ENCODE data around the gene KCNJ4. TPM values are rescaled to one million over a fixed set of nuclear protein-coding genes. Genes with fewer than 3 reads are reported as not detected.

KCNJ4 gene
- total RNA-seq, 2 experiments from 2014 or later = not detected

DNA sequence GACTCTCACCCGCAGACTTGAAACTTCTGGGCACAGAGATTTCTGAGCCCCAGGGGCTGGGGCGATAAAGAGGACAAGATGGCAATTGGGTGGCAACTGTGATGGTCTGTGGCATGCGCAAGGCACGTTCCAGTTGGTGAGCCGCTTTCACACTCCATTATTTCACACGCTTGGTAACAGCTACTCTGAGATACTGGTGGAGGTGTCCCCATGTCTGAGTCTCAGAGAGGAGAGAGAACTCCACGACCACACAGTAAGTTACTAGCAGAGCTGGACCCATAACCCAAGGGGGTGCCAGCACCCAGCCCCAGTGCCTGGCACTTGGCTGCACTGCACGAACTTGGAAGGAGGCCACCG lies 6.0 kb upstream of the KCNJ4 start:
- Histone ChIP-seq H2AFZ (ENCODE audit: low read length) (0 out of 2 replicates have a peak overlapping the region, but pooled peaks have one; percentile 18), H3K4me1 (ENCODE audit: insufficient read depth, low read length, poor library complexity, severe bottlenecking) (peaks cover 34% of the 10 kb centered on the region), H3K36me3 (ENCODE audit: insufficient read depth, low read length) (no peaks in the 10 kb centered on the region), H3K4me3 (ENCODE audit: low read depth, low read length, poor library complexity, severe bottlenecking) (no peak overlapping the region), H3K9me3 (ENCODE audit: low read length) (no peaks in the 10 kb centered on the region), H4K20me1 (ENCODE audit: insufficient read depth, low read length) (no peaks in the 10 kb centered on the region), H3K27ac (ENCODE audit: low read depth, low read length, poor library complexity, severe bottlenecking) (no peak overlapping the region), H3K9me2 (ENCODE audit: insufficient read depth, low read length) (no peaks in the 10 kb centered on the region), H3K79me2 (ENCODE audit: insufficient read depth, low read depth, low read length) (no peaks in the 10 kb centered on the region), H3K4me2 (ENCODE audit: low read length) (peak overlapping the region; percentile 55)
- no TSS peak for BruUV-seq (replicated peaks)
- DNase-seq (ENCODE audit: low spot score) = no peak
- intact Hi-C loops (cut with micrococcal nuclease; ENCODE audit: unreplicated experiment) = loop anchor here (5.0 kb wide), 2 partner anchors 111 to 409 kb away; partner anchors contain the start of gene DMC1
- TF ChIP-seq, protein P1, sequence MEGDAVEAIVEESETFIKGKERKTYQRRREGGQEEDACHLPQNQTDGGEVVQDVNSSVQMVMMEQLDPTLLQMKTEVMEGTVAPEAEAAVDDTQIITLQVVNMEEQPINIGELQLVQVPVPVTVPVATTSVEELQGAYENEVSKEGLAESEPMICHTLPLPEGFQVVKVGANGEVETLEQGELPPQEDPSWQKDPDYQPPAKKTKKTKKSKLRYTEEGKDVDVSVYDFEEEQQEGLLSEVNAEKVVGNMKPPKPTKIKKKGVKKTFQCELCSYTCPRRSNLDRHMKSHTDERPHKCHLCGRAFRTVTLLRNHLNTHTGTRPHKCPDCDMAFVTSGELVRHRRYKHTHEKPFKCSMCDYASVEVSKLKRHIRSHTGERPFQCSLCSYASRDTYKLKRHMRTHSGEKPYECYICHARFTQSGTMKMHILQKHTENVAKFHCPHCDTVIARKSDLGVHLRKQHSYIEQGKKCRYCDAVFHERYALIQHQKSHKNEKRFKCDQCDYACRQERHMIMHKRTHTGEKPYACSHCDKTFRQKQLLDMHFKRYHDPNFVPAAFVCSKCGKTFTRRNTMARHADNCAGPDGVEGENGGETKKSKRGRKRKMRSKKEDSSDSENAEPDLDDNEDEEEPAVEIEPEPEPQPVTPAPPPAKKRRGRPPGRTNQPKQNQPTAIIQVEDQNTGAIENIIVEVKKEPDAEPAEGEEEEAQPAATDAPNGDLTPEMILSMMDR (conservative IDR thresholded peaks at IDR 0.05; ENCODE audit: low read length) = no peak
- TF ChIP-seq EZH2phosphoT487 (IDR thresholded peaks at IDR 0.05; ENCODE audit: borderline replicate concordance, low read depth, low read length) = no peak
- POLR2A ChIA-PET = no interaction called here
- CTCF ChIA-PET (ENCODE audit: unreplicated experiment) = no interaction called here

DNA sequence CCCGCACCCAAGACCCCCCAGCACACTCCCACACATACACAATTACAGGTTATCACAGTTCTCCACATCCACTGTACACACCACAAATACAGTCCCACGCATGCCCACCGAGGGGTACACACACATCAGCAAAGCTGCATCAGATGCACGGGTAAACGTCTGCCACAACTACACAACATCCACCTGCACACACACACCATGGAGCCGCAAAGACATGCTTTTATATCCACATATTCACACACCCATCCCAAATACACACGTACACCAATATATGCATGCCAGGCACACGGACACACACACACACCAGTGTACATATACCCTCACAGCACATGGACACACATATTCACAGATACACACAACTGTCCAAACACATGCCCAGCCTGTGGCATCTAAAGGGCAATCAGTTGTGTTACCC lies 5.4 kb upstream of the KCNJ4 start:
- BruUV-seq (replicated peaks) = no TSS peak
- no peaks in the 10 kb centered on the region for H3K9me3 ChIP-seq (ENCODE audit: low read length)
- POLR2A ChIA-PET = no interaction called here
- H3K79me2 ChIP-seq (ENCODE audit: insufficient read depth, low read depth, low read length) = no peaks in the 10 kb centered on the region
- peaks cover 28% of the 10 kb centered on the region for H3K4me1 ChIP-seq (ENCODE audit: insufficient read depth, low read length, poor library complexity, severe bottlenecking)
- intact Hi-C loops (cut with micrococcal nuclease; ENCODE audit: unreplicated experiment) = loop anchor here (5.0 kb wide), 2 partner anchors 112 to 408 kb away; partner anchors contain the start of gene DMC1
- TF ChIP-seq, protein P1 (conservative IDR thresholded peaks at IDR 0.05; ENCODE audit: low read length) = no peak
- no peak for TF ChIP-seq EZH2phosphoT487 (IDR thresholded peaks at IDR 0.05; ENCODE audit: borderline replicate concordance, low read depth, low read length)
- no peaks in the 10 kb centered on the region for H3K9me2 ChIP-seq (ENCODE audit: insufficient read depth, low read length)
- H4K20me1 ChIP-seq (ENCODE audit: insufficient read depth, low read length) = no peaks in the 10 kb centered on the region
- no peak overlapping the region for H3K4me2 ChIP-seq (ENCODE audit: low read length)
- H2AFZ ChIP-seq (ENCODE audit: low read length) = no peak overlapping the region
- no peak overlapping the region for H3K4me3 ChIP-seq (ENCODE audit: low read depth, low read length, poor library complexity, severe bottlenecking)
- H3K27ac ChIP-seq (ENCODE audit: low read depth, low read length, poor library complexity, severe bottlenecking) = no peak overlapping the region
- CTCF ChIA-PET (ENCODE audit: unreplicated experiment) = no interaction called here
- no peaks in the 10 kb centered on the region for H3K36me3 ChIP-seq (ENCODE audit: insufficient read depth, low read length)
- DNase-seq (ENCODE audit: low spot score) = no peak

DNA sequence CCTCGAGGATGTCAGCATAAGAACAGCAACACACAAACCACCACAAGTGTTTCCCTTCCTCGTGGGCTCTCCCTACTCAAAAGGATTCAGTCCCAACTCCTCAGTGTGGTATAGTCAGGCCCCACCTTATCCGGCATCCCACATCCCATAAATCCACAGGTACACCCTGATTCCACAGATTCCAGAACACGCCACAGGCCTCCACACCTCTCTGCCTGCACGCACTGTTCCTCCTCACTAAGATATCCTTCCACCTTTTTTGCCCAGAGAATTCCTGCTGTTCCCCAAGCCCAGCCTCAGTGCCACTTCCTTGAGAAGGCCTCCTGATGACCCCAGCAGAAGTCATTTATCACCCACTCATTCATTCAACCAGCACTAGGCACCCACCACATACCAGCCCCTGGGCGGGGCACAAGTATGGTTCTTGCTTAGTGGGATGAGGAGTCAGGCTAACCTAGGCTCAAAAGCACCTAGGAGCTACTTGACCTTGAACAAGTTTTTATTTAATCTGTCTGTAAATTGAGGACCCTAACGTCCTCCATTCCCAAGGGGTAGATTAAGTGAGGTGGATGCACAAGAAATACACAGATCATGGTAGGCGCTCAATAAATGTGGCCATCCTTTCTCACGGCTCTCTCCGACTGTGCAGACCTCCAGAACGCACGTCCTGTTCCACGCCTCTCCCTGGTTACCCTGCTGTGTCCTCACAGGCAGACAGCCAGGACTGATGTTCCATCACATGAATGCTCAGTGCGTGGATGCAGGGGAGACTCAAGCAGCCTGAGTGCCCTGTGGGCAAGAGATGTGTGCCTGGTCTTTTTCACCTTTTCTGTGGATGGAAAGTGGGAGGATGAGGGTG lies 2.1 kb upstream of the KCNJ4 start:
- Histone ChIP-seq H4K20me1 (ENCODE audit: insufficient read depth, low read length) (no peaks in the 10 kb centered on the region), H3K4me2 (ENCODE audit: low read length) (no peak overlapping the region), H3K27ac (ENCODE audit: low read depth, low read length, poor library complexity, severe bottlenecking) (no peak overlapping the region), H3K9me3 (ENCODE audit: low read length) (no peaks in the 10 kb centered on the region), H3K79me2 (ENCODE audit: insufficient read depth, low read depth, low read length) (no peaks in the 10 kb centered on the region), H3K9me2 (ENCODE audit: insufficient read depth, low read length) (no peaks in the 10 kb centered on the region), H3K4me1 (ENCODE audit: insufficient read depth, low read length, poor library complexity, severe bottlenecking) (peaks cover 12% of the 10 kb centered on the region), H2AFZ (ENCODE audit: low read length) (no peak overlapping the region), H3K36me3 (ENCODE audit: insufficient read depth, low read length) (no peaks in the 10 kb centered on the region), H3K4me3 (ENCODE audit: low read depth, low read length, poor library complexity, severe bottlenecking) (no peak overlapping the region)
- TF ChIP-seq EZH2phosphoT487 (IDR thresholded peaks at IDR 0.05; ENCODE audit: borderline replicate concordance, low read depth, low read length) = no peak
- TF ChIP-seq, protein P1 (conservative IDR thresholded peaks at IDR 0.05; ENCODE audit: low read length) = no peak
- BruUV-seq (replicated peaks) = no TSS peak
- intact Hi-C loops (cut with micrococcal nuclease; ENCODE audit: unreplicated experiment) = no loop called here
- ChIA-PET POLR2A (interaction anchor here (0.6 kb wide), 2 partner anchors 20 to 650 kb away, joined by 3 read pairs; no protein-coding TSS in a partner anchor), CTCF (ENCODE audit: unreplicated experiment) (no interaction called here)
- DNase-seq (ENCODE audit: low spot score) = no peak

Measured in OCI-LY7 (cell line).